SJSA1 (cell line): ENCODE measurements around the gene FGD1. TPM values are rescaled to one million over a fixed set of nuclear protein-coding genes. Genes with fewer than 3 reads are reported as not detected.
"Not testable (repeated sequence)": the region's sequence is repeated elsewhere in the genome, so short reads cannot be mapped to it uniquely, and the experiment has no call there.

Source experiments
- DNase-seq, 2 experiments: peaks; one replicate each; pipeline ENCODE4 v3.0.0-alpha.2; 2015 to 2020; ENCODE audit warnings: low spot score in 2 of 2, low read depth in 1 of 2
- H3K27ac ChIP-seq: fragments of 250-450 bp; sonication (Bioruptor Pico); 2 replicates; pipeline ENCODE4 v1.5.1; 2020; ENCODE audit warnings: mild to moderate bottlenecking, moderate library complexity
- H3K27me3 ChIP-seq: fragments of 250-450 bp; sonication (Bioruptor Pico); replicated peaks from 2 replicates; pipeline ENCODE4 v1.5.1; 2020; ENCODE audit warnings: mild to moderate bottlenecking, moderate library complexity
- H3K36me3 ChIP-seq: fragments of 250-450 bp; sonication (Bioruptor Pico); 2 replicates; pipeline ENCODE4 v1.5.1; 2020; ENCODE audit warnings: mild to moderate bottlenecking
- H3K4me1 ChIP-seq: fragments of 250-450 bp; sonication (Bioruptor Pico); replicated peaks from 2 replicates; pipeline ENCODE4 v1.6.1; 2021; ENCODE audit warnings: mild to moderate bottlenecking
- H3K4me3 ChIP-seq: fragments of 250-450 bp; sonication (Bioruptor Pico); 2 replicates; pipeline ENCODE4 v1.5.1; 2020; ENCODE audit warnings: mild to moderate bottlenecking
- H3K9me3 ChIP-seq: fragments of 250-450 bp; sonication (Bioruptor Pico); replicated peaks from 2 replicates; pipeline ENCODE4 v1.5.1; 2020; ENCODE audit warnings: mild to moderate bottlenecking
- total RNA-seq: library from RNA; depleted of rRNA; stranded (reverse); fragments of >200 nt; shearing (Covaris generic); gene quantifications from 2 replicates; pipeline ENCODE4 v1.2.3, GENCODE V29; 2014; rRNA removed

FGD1 gene
- 3.4 and 5.7 TPM in 2 replicates for total RNA-seq

GRCh38 chrX:54495814-54496516 lies at the start of gene FGD1:
TSS of gene FGD1 (minus strand) at chrX:54496234. CDS start at chrX:54495432, 802 bp downstream.
- peaks cover 15% of the 10 kb centered on the region for H3K4me1 ChIP-seq
- peak; percentile 52 to 61 for DNase-seq
- H3K4me3 ChIP-seq: peak within 1 kb of the TSS; percentile 64
- no peaks in the 10 kb centered on the region for H3K9me3 ChIP-seq
- no peaks in the 10 kb centered on the region for H3K36me3 ChIP-seq
- H3K27ac ChIP-seq: peak within 1 kb of the TSS; percentile 29; the same call in 1 of the 2 replicates
- H3K27me3 ChIP-seq: no peaks in the 10 kb centered on the region

- peaks cover 29% of the 10 kb centered on the region for H3K36me3 ChIP-seq
- DNase-seq: not testable (repeated sequence)
Measured at GRCh38 chrX:54542239-54542638, 46.2 kb upstream of the FGD1 start.

GRCh38 chrX:54540289-54540688 lies 44.3 kb upstream of the FGD1 start:
- H3K4me1 ChIP-seq: peaks cover 3% of the 10 kb centered on the region; the same call in 1 of the 2 replicates
- H3K27ac ChIP-seq: peak overlapping the region; percentile 34; the same call in 1 of the 2 replicates
- H3K4me3 ChIP-seq: no peak overlapping the region
- H3K9me3 ChIP-seq: no peaks in the 10 kb centered on the region
- H3K27me3 ChIP-seq: no peaks in the 10 kb centered on the region
- peak; percentile 39 to 49 for DNase-seq
- peaks cover 25% of the 10 kb centered on the region for H3K36me3 ChIP-seq

More at GRCh38 chrX:54542239-54542638, 46.2 kb upstream of the FGD1 start:
- not testable (repeated sequence) for H3K4me3 ChIP-seq, H3K27me3 ChIP-seq, H3K4me1 ChIP-seq, H3K9me3 ChIP-seq, H3K27ac ChIP-seq

GRCh38 chrX:54534271-54534670 lies 38.2 kb upstream of the FGD1 start:
- Histone ChIP-seq H3K27me3 (no peaks in the 10 kb centered on the region), H3K4me3 (no peak overlapping the region), H3K9me3 (no peaks in the 10 kb centered on the region), H3K27ac (no peak overlapping the region), H3K36me3 (peaks cover 6% of the 10 kb centered on the region), H3K4me1 (peaks cover 8% of the 10 kb centered on the region)
- DNase-seq: no peak

GRCh38 chrX:54530357-54530900 lies 34.4 kb upstream of the FGD1 start:
- no peaks in the 10 kb centered on the region for H3K9me3 ChIP-seq
- H3K4me3 ChIP-seq: peak overlapping the region; percentile 75
- no peaks in the 10 kb centered on the region for H3K27me3 ChIP-seq
- peaks cover 4% of the 10 kb centered on the region for H3K36me3 ChIP-seq
- no peak for DNase-seq
- peaks cover 8% of the 10 kb centered on the region for H3K4me1 ChIP-seq
- H3K27ac ChIP-seq: peak overlapping the region; percentile 90

- Histone ChIP-seq H3K27ac (peak within 1 kb of the TSS; percentile 90), H3K36me3 (peaks cover 4% of the 10 kb centered on the region), H3K27me3 (no peaks in the 10 kb centered on the region), H3K4me1 (peaks cover 8% of the 10 kb centered on the region), H3K4me3 (peak within 1 kb of the TSS; percentile 75), H3K9me3 (no peaks in the 10 kb centered on the region)
- DNase-seq: peak; percentile 86 to 93
Measured at GRCh38 chrX:54529552-54530356, 33.7 kb upstream of the FGD1 start, which contains the start of gene GNL3L. TSS of gene GNL3L (plus strand) at chrX:54530219. CDS start at chrX:54532567, 2,348 bp downstream.

GRCh38 chrX:54529151-54529550 lies 33.1 kb upstream of the FGD1 start:
- Histone ChIP-seq H3K27ac (peak overlapping the region; percentile 90), H3K4me1 (peaks cover 3% of the 10 kb centered on the region), H3K9me3 (no peaks in the 10 kb centered on the region), H3K4me3 (peak overlapping the region; percentile 75), H3K27me3 (no peaks in the 10 kb centered on the region), H3K36me3 (peaks cover 4% of the 10 kb centered on the region)
- no peak for DNase-seq

- Histone ChIP-seq H3K4me1 (peaks cover 7% of the 10 kb centered on the region), H3K27me3 (no peaks in the 10 kb centered on the region), H3K27ac (no peak overlapping the region), H3K4me3 (no peak overlapping the region), H3K36me3 (no peaks in the 10 kb centered on the region), H3K9me3 (no peaks in the 10 kb centered on the region)
- DNase-seq: peak in 1 of 2 experiments; percentile 6
Measured at GRCh38 chrX:54509400-54509799, 13.4 kb upstream of the FGD1 start.

GRCh38 chrX:54496936-54497335 lies 902 bp upstream of the FGD1 start:
- Histone ChIP-seq H3K27ac (no peak overlapping the region), H3K27me3 (no peaks in the 10 kb centered on the region), H3K4me1 (peaks cover 15% of the 10 kb centered on the region), H3K9me3 (no peaks in the 10 kb centered on the region), H3K36me3 (no peaks in the 10 kb centered on the region), H3K4me3 (no peak overlapping the region)
- DNase-seq: peak in 1 of 2 experiments; percentile 2

GRCh38 chrX:54496517-54496852 lies 451 bp upstream of the FGD1 start:
- peak in 1 of 2 experiments; percentile 3 for DNase-seq
- H3K36me3 ChIP-seq: no peaks in the 10 kb centered on the region
- H3K27ac ChIP-seq: no peak overlapping the region
- H3K9me3 ChIP-seq: no peaks in the 10 kb centered on the region
- no peaks in the 10 kb centered on the region for H3K27me3 ChIP-seq
- H3K4me1 ChIP-seq: peaks cover 15% of the 10 kb centered on the region
- H3K4me3 ChIP-seq: peak overlapping the region; percentile 64

GRCh38 chrX:54494989-54495813 lies 833 bp downstream of the FGD1 start:
- Histone ChIP-seq H3K27me3 (no peaks in the 10 kb centered on the region), H3K4me1 (peaks cover 15% of the 10 kb centered on the region), H3K27ac (peak overlapping the region; percentile 29; the same call in 1 of the 2 replicates), H3K36me3 (no peaks in the 10 kb centered on the region), H3K9me3 (no peaks in the 10 kb centered on the region), H3K4me3 (peak overlapping the region; percentile 64)
- DNase-seq: peak in 1 of 2 experiments; percentile 30

GRCh38 chrX:54494166-54494988 lies 1.7 kb downstream of the FGD1 start:
- peak in 1 of 2 experiments; percentile 29 for DNase-seq
- H3K9me3 ChIP-seq: no peaks in the 10 kb centered on the region
- no peaks in the 10 kb centered on the region for H3K27me3 ChIP-seq
- no peak overlapping the region for H3K27ac ChIP-seq
- H3K4me1 ChIP-seq: peaks cover 15% of the 10 kb centered on the region
- H3K36me3 ChIP-seq: no peaks in the 10 kb centered on the region
- peak overlapping the region; percentile 64 for H3K4me3 ChIP-seq
